Retina (tissue), 1 donor: ENCODE results near the gene E2F2.

Experiments used
- DNase-seq: peaks from one replicate; pipeline ENCODE4 v3.0.0-alpha.2; 2016

E2F2 gene

GRCh38 chr1:23530747-23531561, at the start of gene E2F2:
Gene E2F2 (minus strand): TSS chr1:23531233. CDS start chr1:23530793, 440 bp downstream.
- DNase-seq: peak; percentile 94

DNA sequence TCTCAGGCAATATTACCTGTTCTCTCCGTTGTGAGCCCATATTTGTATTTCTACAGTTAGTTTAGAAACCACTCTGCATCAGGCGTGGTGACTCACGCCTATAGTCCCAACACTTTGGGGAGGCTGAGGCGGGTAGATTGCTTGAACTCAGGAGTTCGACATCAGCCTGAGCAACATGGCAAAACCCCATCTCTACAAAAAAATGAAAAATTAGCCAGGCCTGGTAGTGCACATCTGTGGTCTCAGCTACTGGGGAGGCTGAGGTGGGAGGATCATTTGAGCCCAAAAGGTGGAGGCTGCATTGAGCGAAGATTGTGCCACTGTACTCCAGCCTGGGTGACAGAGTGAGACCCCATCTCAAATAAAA, 47.9 kb upstream of the E2F2 start:
- DNase-seq: no peak

DNA sequence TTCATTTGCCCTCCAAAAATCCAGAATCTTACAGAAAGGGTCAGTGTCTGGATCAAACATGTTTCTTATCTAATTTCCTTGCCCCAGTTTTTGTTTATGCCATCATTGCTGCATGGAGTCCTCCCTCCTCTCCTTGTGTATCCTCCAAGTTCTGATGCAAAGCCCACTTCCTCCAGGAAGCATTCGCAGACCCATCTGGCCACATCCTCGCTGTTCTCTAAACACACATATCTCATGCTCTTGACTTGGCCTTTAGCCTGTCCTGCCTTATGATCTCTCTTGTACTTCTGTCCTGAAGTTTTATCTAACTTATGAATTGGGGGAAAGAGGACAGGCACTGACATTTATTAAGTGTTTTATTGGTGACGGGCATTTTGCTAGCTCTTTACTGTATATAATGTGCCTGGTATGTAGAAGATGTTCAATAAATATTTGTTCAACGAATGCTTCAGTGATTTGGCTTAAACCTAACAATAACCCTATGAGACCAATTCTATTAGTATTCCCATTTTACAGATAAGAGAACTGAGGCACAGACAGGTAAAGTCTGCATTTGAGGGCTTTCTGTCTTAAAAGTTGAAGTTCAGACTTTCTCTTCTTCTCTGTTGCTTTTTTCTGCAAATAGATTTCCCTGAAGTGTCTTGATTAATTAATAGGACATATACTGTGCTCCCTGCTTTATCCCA, 47.4 kb upstream of the E2F2 start:
- DNase-seq: no peak

DNA sequence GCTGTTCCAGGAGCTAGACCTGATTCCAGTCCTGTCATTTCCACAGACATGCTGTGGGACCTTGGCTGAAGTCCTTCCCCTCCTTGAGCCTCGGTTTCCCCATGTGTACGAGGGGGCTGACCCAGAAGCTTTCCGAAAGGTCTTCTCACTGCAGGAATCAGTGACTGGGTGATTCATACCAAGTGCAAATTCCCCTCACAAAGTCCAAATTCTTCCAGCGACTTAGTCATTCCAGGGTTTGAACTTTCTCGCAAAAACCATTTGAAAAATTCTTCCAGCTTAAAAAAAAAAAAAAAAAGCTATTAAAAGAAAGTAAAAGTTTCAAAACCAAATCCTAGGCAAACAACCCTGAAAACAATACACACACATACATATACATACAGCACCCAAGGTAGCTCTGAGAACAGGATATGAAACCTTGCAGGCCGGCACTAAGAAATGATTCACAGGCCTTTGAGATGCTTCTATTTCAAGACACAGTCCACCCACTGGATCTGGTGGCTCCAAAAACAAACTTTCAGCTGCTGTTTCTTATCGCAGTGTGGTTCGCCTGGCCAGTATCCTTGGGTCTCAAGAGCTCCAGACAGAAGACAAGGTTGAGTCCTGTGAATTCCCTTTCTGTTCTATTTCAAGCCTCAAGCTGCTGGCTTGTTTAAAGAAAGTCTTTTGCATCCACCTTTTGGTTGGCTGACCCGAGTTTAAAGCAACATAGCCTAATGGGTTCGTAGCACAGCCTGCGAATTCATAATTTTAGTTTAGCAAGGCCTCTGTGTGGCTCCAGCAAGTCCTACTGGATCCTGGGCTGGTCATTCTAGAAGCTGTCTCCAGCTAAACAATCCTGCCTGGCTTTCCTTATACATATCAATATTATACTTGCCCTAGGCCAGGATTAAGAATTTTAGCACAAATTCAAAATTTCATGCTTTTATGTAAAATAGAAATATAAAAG, 46.3 kb upstream of the E2F2 start:
- no peak for DNase-seq

DNA sequence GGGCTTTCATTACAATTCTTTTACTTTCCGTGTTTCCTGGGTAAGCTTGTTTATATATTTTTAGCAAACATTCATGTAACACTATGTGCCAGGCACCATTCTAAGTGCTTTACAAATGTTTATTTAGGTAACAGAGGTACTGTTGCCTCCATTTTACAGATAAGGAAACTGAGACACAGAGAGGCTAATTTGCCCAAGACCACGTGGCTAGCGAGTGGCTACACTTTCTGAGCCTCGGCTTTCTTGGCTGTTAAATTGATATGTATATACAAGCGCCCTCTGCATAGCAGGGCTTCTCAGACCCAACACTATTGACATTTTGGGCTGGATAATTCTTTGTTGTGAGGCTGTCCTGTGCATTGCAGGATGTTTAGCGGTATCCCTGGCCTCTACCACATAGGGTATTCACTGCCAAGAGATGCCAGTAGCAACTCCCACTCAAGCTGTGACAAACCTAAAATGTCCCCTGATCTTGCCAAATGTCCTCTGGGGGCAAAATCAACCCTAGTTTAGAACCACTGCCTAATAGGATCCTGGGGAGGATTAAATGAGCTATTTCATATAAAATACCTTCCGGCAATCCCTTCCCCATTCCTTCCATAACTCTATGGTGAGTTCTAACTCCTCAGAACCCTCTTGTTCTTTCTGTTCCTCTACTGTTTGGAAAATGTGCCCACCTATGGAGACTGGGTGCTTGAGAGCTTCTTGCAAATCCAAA, 45.5 kb upstream of the E2F2 start:
- no peak for DNase-seq

GRCh38 chr1:23575226-23575810, 44.3 kb upstream of the E2F2 start:
- no peak for DNase-seq

GRCh38 chr1:23574265-23574754, 43.3 kb upstream of the E2F2 start:
- no peak for DNase-seq

GRCh38 chr1:23573574-23574182, 42.6 kb upstream of the E2F2 start:
- no peak for DNase-seq

DNA sequence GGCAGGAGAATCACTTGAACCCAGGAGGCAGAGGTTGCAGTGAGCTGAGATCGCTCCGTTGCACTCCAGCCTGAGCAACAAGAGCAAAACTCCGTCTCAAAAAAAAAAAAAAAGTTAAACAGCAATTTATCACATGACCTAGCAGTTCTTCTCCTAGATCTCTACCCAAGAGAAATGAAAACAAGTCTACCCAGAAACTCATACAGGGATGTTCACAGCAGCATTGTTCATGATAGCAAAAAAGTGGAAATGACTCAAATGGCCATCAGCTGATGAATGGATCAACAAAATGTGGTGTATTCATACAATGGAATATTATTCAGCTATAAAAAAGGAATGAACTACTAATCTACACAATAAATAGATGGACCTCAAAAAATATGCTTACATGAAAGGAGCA, 40.4 kb upstream of the E2F2 start:
- no peak for DNase-seq

DNA sequence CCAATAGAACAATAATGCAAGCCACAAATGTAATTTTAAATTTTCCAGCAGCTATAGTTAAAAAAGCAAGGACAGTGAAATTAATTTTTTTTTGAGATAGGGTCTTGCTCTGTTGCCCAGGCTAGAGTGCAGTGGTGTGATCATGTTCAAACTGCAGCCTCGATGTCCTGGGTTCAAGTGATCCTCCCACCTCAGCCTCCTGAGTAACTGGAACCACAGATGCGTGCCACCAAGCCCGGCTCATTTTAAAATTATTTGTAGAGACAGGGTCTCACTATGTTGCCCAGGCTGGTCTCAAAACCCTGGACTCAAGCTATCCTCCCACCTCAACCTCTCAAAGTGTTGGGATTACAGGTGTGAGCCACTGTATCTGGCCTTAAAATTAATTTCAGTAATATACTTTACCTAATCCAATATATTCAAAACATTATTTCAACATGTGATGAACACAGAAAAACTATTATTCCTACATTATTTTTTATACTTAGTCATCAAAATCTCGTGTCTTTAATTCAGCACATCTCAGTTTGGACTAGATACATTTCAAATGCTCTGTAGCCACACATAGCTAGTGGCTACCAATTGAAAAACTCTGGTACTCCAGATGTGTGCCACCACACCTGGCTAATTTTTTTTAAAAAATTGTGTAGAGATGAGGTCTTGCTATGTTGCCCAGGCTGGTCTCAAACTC, 39.1 kb upstream of the E2F2 start:
- no peak for DNase-seq

DNA sequence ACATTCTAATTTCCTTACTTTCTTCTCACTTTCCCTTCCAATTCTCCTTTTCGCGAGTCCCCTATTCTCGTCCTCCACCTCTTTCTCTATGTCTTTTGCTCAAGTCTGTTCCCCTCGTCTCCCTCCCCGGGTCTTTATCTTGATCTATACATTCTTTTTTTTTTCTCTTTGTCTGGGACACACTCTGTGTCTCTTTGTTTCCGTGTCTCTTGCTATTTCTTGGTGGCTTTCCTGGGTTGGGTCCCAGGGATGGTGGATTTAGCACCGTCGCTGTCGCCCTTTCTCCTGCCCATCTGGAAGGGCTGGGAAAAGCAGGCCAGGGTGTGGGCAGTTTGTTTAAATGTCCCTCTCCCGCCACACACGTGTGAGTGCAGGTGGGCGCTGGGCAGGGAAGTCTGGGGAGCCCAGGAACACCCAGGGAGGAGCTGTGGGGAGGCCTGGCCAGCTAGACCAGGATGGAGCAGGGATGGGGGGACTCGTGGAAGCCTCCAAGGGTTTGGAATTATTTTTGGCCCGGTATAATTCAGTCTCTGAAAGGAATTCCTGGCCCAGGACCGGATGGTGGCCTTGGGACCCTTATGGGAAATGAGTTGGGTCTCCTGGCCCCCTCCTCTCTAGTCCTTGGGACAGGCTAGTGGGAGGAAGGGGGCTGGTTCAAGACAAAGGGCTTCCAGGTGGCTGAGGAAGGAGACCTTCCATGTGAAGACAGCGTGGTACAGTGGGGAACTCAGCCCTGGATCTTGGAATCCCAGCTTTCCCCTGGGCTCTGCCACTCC, 37.8 kb upstream of the E2F2 start:
- DNase-seq: peak; percentile 76

GRCh38 chr1:23567996-23568607, 37.1 kb upstream of the E2F2 start:
- DNase-seq: peak; percentile 69

GRCh38 chr1:23567629-23567995, 36.6 kb upstream of the E2F2 start:
- DNase-seq: peak; percentile 50

- no peak for DNase-seq
These were observed 35.3 kb upstream of the E2F2 start for GRCh38 chr1:23566304-23566703.

GRCh38 chr1:23565776-23566175, 34.7 kb upstream of the E2F2 start:
- DNase-seq: no peak

- DNase-seq: no peak
These were observed 33.6 kb upstream of the E2F2 start for GRCh38 chr1:23564529-23565122.

DNA sequence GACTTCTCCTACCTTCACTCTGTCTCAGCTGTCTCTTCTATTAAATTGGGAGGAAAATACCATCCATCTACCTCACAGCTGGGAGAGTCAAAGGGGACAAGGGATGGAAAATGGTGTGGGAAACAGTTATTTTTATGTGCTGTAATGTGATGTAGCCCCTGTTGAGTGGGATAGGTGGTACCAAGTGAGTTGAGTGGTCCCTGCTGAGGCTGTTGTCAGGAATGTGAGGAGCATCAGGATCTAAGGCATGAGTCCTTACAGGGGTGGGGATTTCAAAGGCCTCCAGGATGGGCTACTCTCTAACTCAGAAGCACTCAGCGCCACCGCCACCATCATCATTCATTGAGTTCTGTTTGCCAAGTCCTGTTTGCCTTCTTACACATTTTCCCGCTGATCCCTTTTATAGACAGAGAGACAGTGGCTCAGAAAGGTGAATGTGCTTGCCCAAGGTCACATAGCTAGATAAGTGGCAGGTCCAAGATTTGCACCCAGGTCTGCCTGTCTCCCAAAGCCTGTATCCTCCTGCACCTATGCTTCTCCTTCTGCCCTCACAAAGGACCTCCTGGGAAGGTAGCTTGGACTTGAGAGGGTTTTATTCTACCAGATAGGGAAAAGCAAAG, 32.8 kb upstream of the E2F2 start:
- no peak for DNase-seq

- no peak for DNase-seq
These were observed 32.0 kb upstream of the E2F2 start for GRCh38 chr1:23563003-23563402.
